ENCODE results near the gene LITAF.
"Not testable (repeated sequence)": the region's sequence is repeated elsewhere in the genome, so short reads cannot be mapped to it uniquely, and the experiment has no call there.

Gene LITAF

GRCh38 chr16:11620243-11621003 is 33.7 kb upstream of the LITAF start:
- DNase-seq: no peak

- DNase-seq: no peak
Measured at GRCh38 chr16:11619327-11619851, 32.7 kb upstream of the LITAF start.

- no peak for DNase-seq
Measured at GRCh38 chr16:11618107-11618717, 31.5 kb upstream of the LITAF start.

GRCh38 chr16:11615748-11616447 is 29.2 kb upstream of the LITAF start:
- DNase-seq: no peak

- DNase-seq: no peak
Measured at GRCh38 chr16:11614587-11615175, 28.0 kb upstream of the LITAF start.

GRCh38 chr16:11613381-11614303 is 26.9 kb upstream of the LITAF start:
- no peak for DNase-seq

GRCh38 chr16:11612665-11613025 is 25.9 kb upstream of the LITAF start:
- no peak for DNase-seq

GRCh38 chr16:11611871-11612664 is 25.3 kb upstream of the LITAF start:
- no peak for DNase-seq

GRCh38 chr16:11610580-11610979 is 23.9 kb upstream of the LITAF start:
- DNase-seq: no peak

- no peak for DNase-seq
Measured at GRCh38 chr16:11610121-11610505, 23.4 kb upstream of the LITAF start.

GRCh38 chr16:11609474-11610120 is 22.9 kb upstream of the LITAF start:
- DNase-seq: no peak

GRCh38 chr16:11605891-11606290 is 19.2 kb upstream of the LITAF start:
- DNase-seq: no peak

GRCh38 chr16:11605564-11605886 is 18.8 kb upstream of the LITAF start:
- DNase-seq: no peak

- DNase-seq: no peak
Measured at GRCh38 chr16:11604783-11605563, 18.3 kb upstream of the LITAF start.

- DNase-seq: not testable (repeated sequence)
Measured at GRCh38 chr16:11604296-11604695, 17.6 kb upstream of the LITAF start.

- DNase-seq: no peak
Measured at GRCh38 chr16:11603331-11603750, 16.6 kb upstream of the LITAF start.

GRCh38 chr16:11602321-11602720 is 15.6 kb upstream of the LITAF start:
- DNase-seq: no peak

GRCh38 chr16:11601911-11602310 is 15.2 kb upstream of the LITAF start:
- no peak for DNase-seq

- no peak for DNase-seq
Measured at GRCh38 chr16:11601425-11601824, 14.7 kb upstream of the LITAF start.

GRCh38 chr16:11599579-11599978 is 12.9 kb upstream of the LITAF start:
- no peak for DNase-seq
